ENCODE measurements around the gene CASR. TPM values are rescaled to one million over a fixed set of nuclear protein-coding genes. Genes with fewer than 3 reads are reported as not detected.

CASR gene
- total RNA-seq, 1 donor from 2014 or later, result 0.20 TPM

DNA sequence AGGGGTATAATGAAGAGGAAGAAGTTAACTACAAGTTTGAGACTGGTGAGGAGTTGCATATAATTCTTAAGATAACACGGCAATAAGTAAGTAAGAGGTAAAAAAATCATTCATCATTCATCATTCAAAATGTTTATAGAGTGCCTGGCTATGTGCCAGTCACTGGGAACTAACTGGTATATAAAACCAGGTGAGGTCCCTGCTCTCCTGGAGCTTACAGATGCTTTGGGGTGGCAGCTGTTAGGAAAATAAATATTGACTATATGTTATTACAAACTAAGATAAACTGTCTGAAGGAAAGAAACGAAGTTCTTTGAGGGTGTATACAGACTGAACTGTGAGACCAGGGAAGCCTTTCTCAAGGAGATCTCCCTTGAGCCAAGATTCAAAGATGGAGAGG lies 2.9 kb downstream of the CASR start:
- ATAC-seq (no peak), DNase-seq (no peak)
- Histone ChIP-seq H3K4me3 (no peak overlapping the region), H3K27me3 (peaks cover 24% of the 10 kb centered on the region), H3K9me3 (no peaks in the 10 kb centered on the region), H3K36me3 (no peaks in the 10 kb centered on the region), H3K27ac (no peak overlapping the region), H3K4me1 (peaks cover 11% of the 10 kb centered on the region)
- TF ChIP-seq, protein P1, sequence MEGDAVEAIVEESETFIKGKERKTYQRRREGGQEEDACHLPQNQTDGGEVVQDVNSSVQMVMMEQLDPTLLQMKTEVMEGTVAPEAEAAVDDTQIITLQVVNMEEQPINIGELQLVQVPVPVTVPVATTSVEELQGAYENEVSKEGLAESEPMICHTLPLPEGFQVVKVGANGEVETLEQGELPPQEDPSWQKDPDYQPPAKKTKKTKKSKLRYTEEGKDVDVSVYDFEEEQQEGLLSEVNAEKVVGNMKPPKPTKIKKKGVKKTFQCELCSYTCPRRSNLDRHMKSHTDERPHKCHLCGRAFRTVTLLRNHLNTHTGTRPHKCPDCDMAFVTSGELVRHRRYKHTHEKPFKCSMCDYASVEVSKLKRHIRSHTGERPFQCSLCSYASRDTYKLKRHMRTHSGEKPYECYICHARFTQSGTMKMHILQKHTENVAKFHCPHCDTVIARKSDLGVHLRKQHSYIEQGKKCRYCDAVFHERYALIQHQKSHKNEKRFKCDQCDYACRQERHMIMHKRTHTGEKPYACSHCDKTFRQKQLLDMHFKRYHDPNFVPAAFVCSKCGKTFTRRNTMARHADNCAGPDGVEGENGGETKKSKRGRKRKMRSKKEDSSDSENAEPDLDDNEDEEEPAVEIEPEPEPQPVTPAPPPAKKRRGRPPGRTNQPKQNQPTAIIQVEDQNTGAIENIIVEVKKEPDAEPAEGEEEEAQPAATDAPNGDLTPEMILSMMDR (IDR thresholded peaks at IDR 0.05), result no peak
- intact Hi-C loops (cut with DNase I), result no loop called here

DNA sequence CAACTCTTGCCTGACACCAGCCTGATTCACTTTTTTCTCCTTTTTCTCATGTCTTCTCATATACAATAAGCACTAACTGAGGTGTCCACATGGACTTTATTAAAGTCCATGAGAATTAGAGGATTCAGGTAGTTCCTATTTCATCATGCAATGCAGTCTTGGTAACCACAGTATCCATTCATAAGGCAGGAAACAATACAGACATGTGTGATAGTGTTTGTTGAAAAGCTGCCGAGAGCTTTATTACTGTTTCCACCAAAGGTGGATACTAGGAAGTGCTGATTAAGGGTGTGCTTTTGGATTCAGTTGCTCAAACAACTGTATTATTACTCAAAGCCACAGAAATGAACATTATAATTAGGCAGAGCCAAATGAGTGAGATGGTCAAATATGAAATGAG lies 5.3 kb downstream of the CASR start:
- H3K4me1 ChIP-seq, result peaks cover 7% of the 10 kb centered on the region
- DNase-seq (no peak), ATAC-seq (no peak)
- no peaks in the 10 kb centered on the region for H3K9me3 ChIP-seq
- H3K27me3 ChIP-seq, result peaks cover 18% of the 10 kb centered on the region
- H3K4me3 ChIP-seq, result no peak overlapping the region
- H3K27ac ChIP-seq, result no peak overlapping the region
- no peaks in the 10 kb centered on the region for H3K36me3 ChIP-seq
- intact Hi-C loops (cut with DNase I), result no loop called here
- TF ChIP-seq, protein P1 (IDR thresholded peaks at IDR 0.05), result no peak

DNA sequence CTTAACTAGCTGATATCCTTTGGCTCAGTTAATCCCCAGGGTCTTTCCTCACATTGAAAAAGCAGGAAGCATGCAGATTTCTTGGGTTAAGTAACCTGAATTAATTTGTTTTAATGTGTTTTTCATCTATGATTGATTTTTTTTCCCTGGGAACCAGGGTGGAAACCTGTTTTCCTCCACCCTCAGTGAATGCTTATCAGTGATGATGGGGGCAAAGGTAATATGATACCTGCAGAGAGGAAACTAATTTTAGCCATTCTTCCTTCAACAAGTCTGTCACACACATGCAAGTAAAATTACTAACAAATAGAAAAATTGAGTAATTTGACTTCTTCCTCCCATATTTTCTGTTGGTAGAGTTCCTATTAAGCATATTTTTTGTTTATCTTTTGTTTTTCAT lies 5.9 kb downstream of the CASR start:
- Histone ChIP-seq H3K9me3 (no peaks in the 10 kb centered on the region), H3K36me3 (no peaks in the 10 kb centered on the region), H3K4me1 (peaks cover 2% of the 10 kb centered on the region), H3K4me3 (no peak overlapping the region), H3K27ac (no peak overlapping the region), H3K27me3 (peaks cover 12% of the 10 kb centered on the region)
- DNase-seq, result no peak
- TF ChIP-seq, protein P1 (IDR thresholded peaks at IDR 0.05), result no peak
- ATAC-seq, result no peak
- intact Hi-C loops (cut with DNase I), result no loop called here

DNA sequence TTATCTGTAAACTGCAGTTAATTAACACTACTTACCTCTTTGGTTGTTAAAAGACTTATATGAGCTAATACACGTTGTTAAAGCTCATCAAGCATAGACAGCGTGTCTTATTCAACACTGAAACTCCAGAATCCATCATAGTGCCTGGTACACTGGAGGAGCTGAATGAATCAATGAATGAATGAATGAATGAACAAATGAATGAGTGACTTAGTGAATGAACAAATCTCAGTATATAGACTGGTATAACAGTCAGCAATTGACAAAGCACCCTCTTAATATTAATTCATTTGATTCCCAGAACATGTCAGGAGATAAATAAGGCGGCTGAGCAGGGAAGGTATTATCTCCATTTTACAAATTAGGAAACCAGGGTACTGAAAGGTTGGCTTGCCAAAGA lies 7.1 kb downstream of the CASR start:
- Histone ChIP-seq H3K4me1 (no peaks in the 10 kb centered on the region), H3K36me3 (no peaks in the 10 kb centered on the region), H3K27me3 (peaks cover under 1% of the 10 kb centered on the region), H3K4me3 (no peak overlapping the region), H3K9me3 (no peaks in the 10 kb centered on the region), H3K27ac (no peak overlapping the region)
- TF ChIP-seq, protein P1 (IDR thresholded peaks at IDR 0.05), result no peak
- DNase-seq (no peak), ATAC-seq (no peak)
- intact Hi-C loops (cut with DNase I), result no loop called here

DNA sequence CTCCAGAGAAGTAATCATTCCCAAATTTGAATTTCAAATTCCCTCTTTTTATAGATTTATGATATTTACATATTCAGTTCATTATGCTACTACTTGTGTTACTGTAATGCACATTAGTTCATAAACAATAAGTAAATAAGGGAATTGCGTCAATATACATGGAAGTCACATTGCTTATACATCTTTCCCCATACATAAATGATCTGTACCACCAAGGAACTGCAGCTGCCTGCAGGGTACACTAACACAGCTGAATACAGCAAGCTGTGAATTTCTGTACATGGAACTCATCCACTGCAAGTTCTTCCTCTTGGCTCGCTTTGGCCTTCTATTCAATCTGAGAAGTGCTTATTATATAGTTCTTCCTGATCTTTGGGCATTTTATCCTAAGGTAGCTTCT lies 15.5 kb downstream of the CASR start:
- ATAC-seq, result no peak

More for the DNA sequence above, 15.5 kb downstream of the CASR start:
- Histone ChIP-seq H3K4me1 (no peaks in the 10 kb centered on the region), H3K36me3 (no peaks in the 10 kb centered on the region), H3K27me3 (no peaks in the 10 kb centered on the region), H3K9me3 (no peaks in the 10 kb centered on the region), H3K27ac (no peak overlapping the region), H3K4me3 (no peak overlapping the region)
- no peak for DNase-seq
- intact Hi-C loops (cut with DNase I), result no loop called here
- TF ChIP-seq, protein P1 (IDR thresholded peaks at IDR 0.05), result no peak
